Effector memory CD8-positive, alpha-beta T cell (primary cell): Measurements from ENCODE around the gene SLC30A1.

ENCODE experiments used
- ATAC-seq: fragments of 150-1000 bp; cut with Tn5 transposase; replicated peaks from 2 replicates; pipeline ENCODE4 v1.10.0; 2021; ENCODE audit warnings: mild to moderate bottlenecking, moderate library complexity
- DNase-seq, 3 experiments: peaks; one replicate each; pipeline ENCODE4 v3.0.0; 2021
- H3K27ac Mint-ChIP-seq, 2 donors: one replicate each; pipeline ENCODE4 v1.8.0; 2022; ENCODE audit warnings: mild to moderate bottlenecking in 2 of 2, mixed read lengths in 2 of 2, moderate library complexity in 2 of 2
- H3K27me3 Mint-ChIP-seq, 2 donors: one replicate each; pipeline ENCODE4 v1.8.0; 2022; ENCODE audit warnings: mixed read lengths in 2 of 2
- H3K36me3 Mint-ChIP-seq: one replicate; pipeline ENCODE4 v1.8.0; 2022; ENCODE audit warnings: mild to moderate bottlenecking, moderate library complexity, mixed read lengths; ENCODE audit not compliant: insufficient read depth
- H3K4me1 Mint-ChIP-seq, 2 donors: one replicate each; pipeline ENCODE4 v1.8.0; 2022; ENCODE audit warnings: low read depth in 2 of 2, mixed read lengths in 2 of 2
- H3K4me3 Mint-ChIP-seq, 2 donors: one replicate each; pipeline ENCODE4 v1.8.0; 2022; ENCODE audit warnings: mild to moderate bottlenecking in 2 of 2, mixed read lengths in 2 of 2, moderate library complexity in 2 of 2
- H3K9me3 Mint-ChIP-seq, 2 donors: one replicate each; pipeline ENCODE4 v1.8.0; 2022; ENCODE audit warnings: mixed read lengths in 2 of 2

Gene SLC30A1

DNA sequence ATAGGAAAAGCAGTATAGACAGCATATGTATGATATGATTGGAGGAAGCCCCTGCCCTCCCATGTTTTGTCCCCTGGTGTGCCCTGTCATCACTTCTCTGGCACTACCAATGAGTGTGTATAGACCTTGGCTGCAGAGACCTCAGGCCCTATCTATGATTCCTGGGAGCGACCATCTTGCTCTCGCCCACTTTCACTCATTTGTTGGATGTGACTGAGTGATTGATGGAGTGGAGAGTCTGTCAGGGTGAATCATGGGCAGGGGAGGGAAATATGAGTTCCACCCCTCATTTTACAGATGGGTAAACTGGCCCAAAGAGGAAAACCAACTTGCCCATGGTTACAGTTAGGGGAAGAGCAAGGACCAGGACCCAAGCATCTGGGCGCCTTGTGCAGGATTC is 14.9 kb downstream of the SLC30A1 start:
- Mint-ChIP-seq H3K27ac (no peak overlapping the region), H3K9me3 (no peaks in the 10 kb centered on the region), H3K4me3 (no peak overlapping the region), H3K36me3 (no peaks in the 10 kb centered on the region), H3K4me1 (no peaks in the 10 kb centered on the region), H3K27me3 (no peaks in the 10 kb centered on the region)
- no peak for ATAC-seq
- no peak for DNase-seq

DNA sequence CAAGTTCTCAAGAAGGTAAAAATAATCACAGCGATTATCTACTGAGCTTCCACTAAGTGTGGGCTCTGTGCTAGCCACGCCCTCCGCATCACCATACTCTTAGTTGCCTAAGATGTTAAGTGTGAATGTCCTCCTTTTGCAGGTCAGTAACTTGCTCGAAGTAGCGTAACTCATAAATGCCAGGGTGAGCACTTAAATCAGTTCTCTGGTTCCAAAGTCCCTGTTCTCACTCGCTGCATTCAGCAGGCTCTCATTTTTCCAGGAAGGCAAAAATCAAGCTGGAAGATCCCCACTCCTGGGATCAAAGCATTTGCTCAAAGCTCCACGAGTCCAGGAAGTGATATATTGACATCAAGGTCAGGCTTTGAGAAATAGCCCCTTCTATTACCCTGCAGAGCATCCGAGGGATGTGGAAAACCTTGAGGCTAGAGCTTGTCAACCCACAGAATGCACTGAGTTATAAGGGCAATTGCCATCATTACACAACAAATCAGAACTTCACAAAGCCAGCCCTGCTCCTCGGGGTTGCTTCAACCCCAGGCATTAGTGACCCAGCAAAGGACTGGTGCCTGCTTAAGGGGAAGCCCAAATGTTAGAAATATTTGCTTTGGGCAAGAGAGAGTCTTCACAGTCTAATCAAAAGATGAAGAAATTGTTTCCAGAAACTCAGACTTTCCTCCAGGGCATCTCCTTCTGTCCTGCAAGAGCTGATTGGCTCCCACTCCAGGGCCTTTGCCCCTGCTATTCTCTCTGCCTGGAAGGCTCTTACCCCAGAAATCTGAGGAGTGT is 19.5 kb downstream of the SLC30A1 start:
- no peaks in the 10 kb centered on the region for H3K9me3 Mint-ChIP-seq
- H3K27me3 Mint-ChIP-seq = peaks cover 7 to 10% of the 10 kb centered on the region in 2 donors
- H3K27ac Mint-ChIP-seq = peak overlapping the region in 1 of 2 donors; percentile 9
- H3K36me3 Mint-ChIP-seq = no peaks in the 10 kb centered on the region
- ATAC-seq (no peak), DNase-seq (no peak)
- H3K4me1 Mint-ChIP-seq = no peaks in the 10 kb centered on the region
- no peak overlapping the region for H3K4me3 Mint-ChIP-seq

DNA sequence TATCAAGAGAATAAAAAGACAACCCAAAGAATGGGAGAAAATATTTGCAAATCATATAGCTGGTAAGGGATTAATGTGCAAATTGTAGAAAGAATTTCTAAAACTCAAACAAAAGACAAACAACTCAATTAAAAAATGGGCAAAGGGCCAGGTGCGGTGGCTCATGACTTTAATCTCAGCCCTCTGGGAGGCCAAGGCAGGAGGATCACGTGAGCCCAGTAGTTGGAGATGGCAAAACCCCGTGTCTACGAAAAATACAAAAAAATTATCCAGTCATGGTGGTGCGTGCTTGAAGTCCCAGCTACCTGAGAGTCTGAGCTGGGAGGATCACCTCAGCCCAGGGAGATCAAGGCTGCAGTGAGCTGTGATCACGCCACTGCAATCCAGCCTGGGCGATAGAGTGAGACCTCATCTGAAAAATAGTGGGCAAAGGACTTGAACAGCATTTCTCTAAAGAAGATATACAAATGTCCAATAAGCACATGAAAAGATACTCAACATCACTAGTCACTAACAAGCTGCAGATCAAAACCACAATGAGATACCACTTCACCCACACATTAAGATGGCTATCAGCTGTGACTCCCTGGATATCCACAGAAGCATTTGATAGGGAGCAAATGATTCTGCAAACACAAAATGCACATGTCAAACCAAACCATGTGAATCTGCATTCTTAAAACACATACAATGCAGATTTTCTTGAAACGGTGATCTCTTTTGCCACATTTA is 20.9 kb downstream of the SLC30A1 start:
- Mint-ChIP-seq H3K27me3 (peaks cover 15 to 23% of the 10 kb centered on the region in 2 donors), H3K27ac (no peak overlapping the region), H3K4me3 (no peak overlapping the region), H3K36me3 (no peaks in the 10 kb centered on the region), H3K4me1 (no peaks in the 10 kb centered on the region), H3K9me3 (no peaks in the 10 kb centered on the region)
- DNase-seq (no peak), ATAC-seq (no peak)

DNA sequence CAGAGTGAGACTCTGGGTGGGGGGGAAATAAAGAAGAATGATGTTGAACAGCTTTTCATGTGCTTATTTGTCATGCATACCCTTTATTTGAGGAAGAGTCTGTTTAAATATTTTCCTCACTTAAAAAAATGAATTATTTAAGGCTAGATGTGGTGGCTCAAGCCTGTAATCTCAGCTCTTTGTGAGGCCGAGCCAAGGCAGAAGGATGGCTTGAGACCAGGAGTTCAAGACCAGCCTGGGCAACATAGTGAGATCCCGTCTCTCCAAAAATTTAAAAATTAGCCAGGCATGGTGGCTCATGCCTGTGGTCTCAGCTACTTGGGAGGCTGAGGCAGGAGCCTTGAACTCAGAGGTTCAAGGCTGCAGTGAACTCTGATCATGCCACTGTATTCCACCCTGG is 25.4 kb downstream of the SLC30A1 start:
- Mint-ChIP-seq H3K9me3 (no peaks in the 10 kb centered on the region), H3K4me3 (no peak overlapping the region), H3K36me3 (no peaks in the 10 kb centered on the region), H3K27ac (no peak overlapping the region), H3K27me3 (peaks cover 15 to 27% of the 10 kb centered on the region in 2 donors), H3K4me1 (no peaks in the 10 kb centered on the region)
- ATAC-seq (no peak), DNase-seq (no peak)

DNA sequence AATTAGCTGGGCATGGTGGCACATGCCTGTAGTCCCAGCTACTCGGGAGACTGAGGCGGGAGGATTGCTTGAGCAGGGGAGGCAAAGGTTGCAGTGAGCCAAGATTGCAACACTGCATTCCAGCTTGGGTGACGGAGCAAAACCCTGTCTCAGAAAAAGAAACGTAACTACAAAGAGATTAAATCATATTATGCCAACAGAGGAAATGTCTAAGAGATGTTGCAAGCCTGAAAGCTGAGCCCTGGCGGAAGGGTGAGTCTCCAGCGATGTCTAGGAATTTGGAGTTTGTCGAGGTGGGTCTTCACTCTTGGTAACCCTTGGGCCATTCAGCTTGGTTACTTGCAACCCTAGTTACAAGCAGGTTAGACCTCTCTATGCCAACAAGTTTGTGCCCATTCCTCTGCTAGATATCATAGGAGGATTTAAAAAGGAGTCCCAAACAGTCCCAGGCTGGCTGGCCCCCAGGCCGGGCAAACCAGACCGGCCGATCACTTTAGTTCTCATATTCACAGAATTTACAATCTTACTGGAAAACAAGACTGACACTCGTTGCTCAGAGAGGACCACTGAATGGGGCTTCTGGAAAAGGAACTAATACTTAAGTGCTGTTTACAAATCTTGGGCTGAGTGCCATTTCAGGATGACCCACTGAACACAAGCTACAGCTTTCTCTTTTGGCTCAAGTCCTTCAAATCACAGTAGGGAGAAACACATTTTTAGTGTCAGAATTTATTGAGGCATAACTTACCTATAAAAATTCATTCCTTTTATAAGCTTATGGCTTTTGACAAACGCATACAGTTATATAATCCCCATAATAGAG is 27.1 kb downstream of the SLC30A1 start:
- Mint-ChIP-seq H3K9me3 (no peaks in the 10 kb centered on the region), H3K27ac (no peak overlapping the region), H3K4me3 (no peak overlapping the region), H3K4me1 (no peaks in the 10 kb centered on the region), H3K27me3 (peaks cover 15 to 27% of the 10 kb centered on the region in 2 donors), H3K36me3 (no peaks in the 10 kb centered on the region)
- DNase-seq = no peak
- ATAC-seq = no peak

DNA sequence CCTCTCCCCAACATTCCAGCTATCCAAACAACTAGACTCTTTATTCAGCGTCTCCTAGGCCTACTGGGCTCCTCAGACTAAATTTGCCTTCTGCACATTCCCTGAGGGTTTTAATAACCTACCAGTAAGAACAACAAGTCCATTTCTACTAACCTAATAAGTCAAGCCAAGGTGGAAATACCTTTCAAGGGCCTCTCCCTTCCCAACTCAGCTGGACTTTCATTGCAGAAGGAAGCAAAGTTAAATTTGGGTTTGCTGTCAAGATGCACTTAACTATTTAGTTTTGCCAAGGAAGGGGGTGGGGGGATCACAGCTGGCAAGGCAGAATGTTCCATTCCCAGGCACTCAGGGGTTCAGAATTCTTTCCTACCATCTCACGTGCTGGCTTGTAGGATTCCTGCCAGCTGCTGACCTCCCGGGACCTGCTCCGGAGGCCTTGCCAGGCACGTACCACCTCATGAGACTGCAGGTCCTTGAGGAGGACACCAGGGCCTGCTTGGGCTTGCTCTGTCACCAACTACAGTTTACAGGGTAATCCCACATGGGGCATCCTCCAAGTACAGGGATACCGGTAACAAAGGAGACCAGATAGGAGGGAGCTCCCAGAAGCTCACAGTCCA is 29.8 kb downstream of the SLC30A1 start:
- no peaks in the 10 kb centered on the region for H3K36me3 Mint-ChIP-seq
- no peaks in the 10 kb centered on the region for H3K9me3 Mint-ChIP-seq
- DNase-seq = no peak

DNA sequence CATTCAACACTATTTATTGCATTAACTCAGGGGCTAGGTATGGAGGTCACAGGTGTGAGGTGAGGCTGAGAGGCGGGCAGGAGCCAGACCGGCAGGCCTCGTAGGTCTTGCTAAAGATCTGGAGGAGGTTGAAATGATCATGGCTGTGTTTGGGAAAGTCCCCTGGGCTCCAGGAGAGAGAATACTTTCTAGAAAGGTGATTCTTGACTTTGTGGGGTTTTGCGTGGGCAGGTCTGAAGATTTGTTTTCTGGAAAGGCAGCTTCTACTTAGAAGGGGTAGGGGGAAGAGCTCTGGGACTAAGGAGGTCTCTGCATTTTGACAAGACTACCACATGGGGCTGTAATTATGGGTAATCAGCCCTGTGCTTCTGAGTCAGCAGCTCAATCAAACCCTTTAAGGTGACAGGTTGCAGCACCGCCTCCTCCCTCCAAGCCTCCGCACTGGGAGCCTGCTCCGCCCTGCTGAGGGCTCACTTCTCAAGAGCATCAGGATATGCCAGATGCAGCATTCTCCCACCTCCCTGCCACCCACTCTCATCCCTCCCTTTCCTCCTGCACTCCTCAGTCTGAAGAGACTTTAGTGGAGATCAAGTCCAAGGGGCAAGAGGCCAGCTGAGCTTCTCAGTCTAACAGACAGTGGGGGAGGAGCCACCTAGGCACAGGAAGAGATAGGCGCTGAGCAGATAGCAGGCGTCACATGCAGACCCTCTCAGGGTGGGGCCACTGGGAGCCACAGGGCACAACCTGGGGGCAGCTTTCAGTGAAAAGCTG is 30.5 kb downstream of the SLC30A1 start:
- H3K27ac Mint-ChIP-seq = no peak overlapping the region
- no peaks in the 10 kb centered on the region for H3K36me3 Mint-ChIP-seq
- H3K4me1 Mint-ChIP-seq = no peaks in the 10 kb centered on the region
- no peaks in the 10 kb centered on the region for H3K9me3 Mint-ChIP-seq
- peaks cover 7 to 19% of the 10 kb centered on the region in 2 donors for H3K27me3 Mint-ChIP-seq
- ATAC-seq (no peak), DNase-seq (no peak)
- H3K4me3 Mint-ChIP-seq = no peak overlapping the region

More for the DNA sequence above, 29.8 kb downstream of the SLC30A1 start:
- no peak overlapping the region for H3K27ac Mint-ChIP-seq
- ATAC-seq = no peak
- peaks cover 13 to 26% of the 10 kb centered on the region in 2 donors for H3K27me3 Mint-ChIP-seq
- no peaks in the 10 kb centered on the region for H3K4me1 Mint-ChIP-seq
- no peak overlapping the region for H3K4me3 Mint-ChIP-seq

DNA sequence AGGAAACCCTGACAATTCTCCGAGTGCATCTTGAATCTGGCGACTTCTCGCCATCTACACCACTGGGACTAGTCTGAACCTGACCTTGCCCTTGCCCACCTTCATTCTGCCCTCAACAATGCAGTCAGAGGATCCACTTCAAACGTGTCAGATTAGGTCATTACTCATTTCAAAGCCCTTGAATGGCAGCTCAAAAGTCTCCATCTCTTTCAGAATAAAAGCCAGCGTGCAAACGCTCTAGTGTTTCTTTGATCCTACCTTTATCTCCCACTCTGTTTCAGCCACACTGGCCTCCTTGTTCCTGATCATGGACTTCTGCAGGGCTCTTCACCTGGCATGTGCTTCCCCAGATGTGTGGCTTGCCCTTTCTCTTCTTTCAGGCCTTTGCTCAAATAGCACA is 31.3 kb downstream of the SLC30A1 start:
- Mint-ChIP-seq H3K4me1 (no peaks in the 10 kb centered on the region), H3K4me3 (no peak overlapping the region), H3K36me3 (no peaks in the 10 kb centered on the region), H3K9me3 (no peaks in the 10 kb centered on the region), H3K27ac (no peak overlapping the region), H3K27me3 (peaks cover 7 to 11% of the 10 kb centered on the region in 2 donors)
- no peak for DNase-seq
- ATAC-seq = no peak

DNA sequence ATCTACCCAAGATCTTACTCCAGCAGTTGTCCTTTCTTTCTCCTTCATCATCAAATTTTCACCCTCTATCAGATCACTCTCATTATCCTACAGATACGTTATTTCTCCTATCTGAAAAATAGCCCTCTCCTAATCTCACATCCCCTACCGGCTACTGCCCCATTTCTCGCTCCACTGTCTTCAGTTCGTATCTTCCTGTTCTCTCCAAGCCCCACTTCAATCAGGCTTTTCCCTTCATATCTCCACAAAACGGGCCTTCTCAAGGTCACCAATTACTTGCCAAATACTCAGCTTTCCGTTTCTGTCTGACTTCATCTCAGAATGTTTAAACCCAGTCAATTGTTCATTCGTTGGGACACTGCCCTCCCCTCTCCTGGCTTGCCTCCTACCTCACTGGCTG is 32.4 kb downstream of the SLC30A1 start:
- H3K36me3 Mint-ChIP-seq = no peaks in the 10 kb centered on the region
- no peak overlapping the region for H3K4me3 Mint-ChIP-seq
- peaks cover 13 to 19% of the 10 kb centered on the region in 2 donors for H3K27me3 Mint-ChIP-seq
- no peak for ATAC-seq
- H3K27ac Mint-ChIP-seq = no peak overlapping the region
- H3K4me1 Mint-ChIP-seq = peaks cover 3 to 4% of the 10 kb centered on the region in 2 donors
- no peaks in the 10 kb centered on the region for H3K9me3 Mint-ChIP-seq
- DNase-seq = no peak

DNA sequence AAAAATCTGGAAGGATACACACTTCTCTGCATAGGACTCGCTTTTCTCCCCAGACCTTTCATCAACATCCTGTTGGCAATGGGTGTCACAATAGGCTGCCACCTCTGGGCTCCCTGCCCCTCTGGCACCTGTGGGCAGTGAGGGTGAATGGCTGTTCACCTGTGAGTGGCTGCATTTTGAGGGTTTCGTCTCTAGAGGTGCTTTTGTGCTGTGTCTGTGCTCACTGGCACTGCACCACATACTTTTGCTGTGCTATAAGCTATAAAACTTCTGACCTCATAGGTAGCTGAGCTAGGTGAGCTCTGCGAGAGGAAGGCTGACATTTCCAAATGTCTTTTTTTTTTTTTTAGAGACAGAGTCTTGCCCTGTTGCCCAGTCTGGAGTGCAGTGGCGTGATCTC is 35.9 kb downstream of the SLC30A1 start:
- ATAC-seq = peak; percentile 22
- Mint-ChIP-seq H3K4me3 (no peak overlapping the region), H3K36me3 (no peaks in the 10 kb centered on the region), H3K27ac (no peak overlapping the region), H3K4me1 (peaks cover 3 to 4% of the 10 kb centered on the region in 2 donors), H3K27me3 (peaks cover 29 to 43% of the 10 kb centered on the region in 2 donors), H3K9me3 (no peaks in the 10 kb centered on the region)
- no peak for DNase-seq

DNA sequence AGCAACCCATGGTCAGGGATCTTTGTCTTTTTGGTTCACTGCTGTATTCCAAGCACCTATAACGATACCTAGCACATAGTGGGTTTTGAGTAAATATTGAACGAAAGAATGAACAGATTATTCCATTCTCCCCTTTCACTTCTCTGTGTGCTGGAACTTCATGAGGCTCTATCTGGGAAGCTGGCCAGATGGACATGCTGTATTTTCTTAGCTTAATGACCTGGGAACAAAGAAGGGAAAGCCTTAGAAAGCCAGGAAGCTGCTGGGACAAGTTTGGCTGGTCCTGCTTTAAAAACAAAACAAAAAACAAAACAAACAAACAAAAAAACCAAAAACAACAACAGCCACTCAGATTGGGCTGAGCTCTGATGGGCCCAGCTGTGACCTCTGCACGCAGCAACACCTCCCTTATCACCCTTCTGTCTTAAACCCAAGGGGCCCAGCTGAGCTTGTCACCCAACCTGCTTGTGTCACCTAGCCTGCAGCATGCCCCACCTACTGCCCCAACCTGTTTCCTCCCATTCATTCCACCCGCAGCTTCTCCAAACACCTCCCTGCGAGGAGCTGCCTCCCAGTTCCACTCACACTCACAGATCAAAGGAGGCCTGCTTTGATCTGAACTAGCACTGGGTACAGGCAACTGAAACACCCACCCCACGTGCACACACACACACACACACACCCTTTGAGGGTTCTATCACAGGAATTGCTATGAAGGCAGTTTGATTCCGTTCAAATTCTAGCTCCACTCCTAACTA is 37.1 kb downstream of the SLC30A1 start:
- H3K27ac Mint-ChIP-seq = no peak overlapping the region
- peaks cover 3 to 4% of the 10 kb centered on the region in 2 donors for H3K4me1 Mint-ChIP-seq
- H3K4me3 Mint-ChIP-seq = no peak overlapping the region
- DNase-seq (no peak), ATAC-seq (no peak)
- H3K27me3 Mint-ChIP-seq = peaks cover 29 to 43% of the 10 kb centered on the region in 2 donors
- no peaks in the 10 kb centered on the region for H3K9me3 Mint-ChIP-seq
- H3K36me3 Mint-ChIP-seq = no peaks in the 10 kb centered on the region

DNA sequence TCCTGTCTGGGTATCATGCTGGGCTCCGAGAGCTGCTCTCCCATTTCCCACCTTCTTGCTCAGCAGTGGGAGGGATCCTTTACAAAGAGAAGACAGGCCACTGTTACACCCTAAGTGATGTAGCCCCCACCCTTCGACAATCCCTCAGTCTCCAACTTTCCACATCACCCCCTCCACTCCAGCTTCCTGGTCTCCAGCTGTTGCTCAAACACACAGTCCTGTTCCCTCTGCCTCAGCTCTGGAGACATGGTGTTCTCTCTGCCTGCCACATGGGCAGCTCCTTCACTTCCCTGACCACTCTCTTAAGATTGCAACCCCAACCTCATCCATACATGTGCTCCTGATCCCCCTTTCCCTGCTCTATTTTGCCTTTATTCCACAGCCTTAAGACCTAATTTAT is 37.7 kb downstream of the SLC30A1 start:
- Mint-ChIP-seq H3K27ac (no peak overlapping the region), H3K4me3 (no peak overlapping the region), H3K36me3 (no peaks in the 10 kb centered on the region), H3K4me1 (peaks cover 3 to 4% of the 10 kb centered on the region in 2 donors), H3K9me3 (no peaks in the 10 kb centered on the region), H3K27me3 (peaks cover 29 to 43% of the 10 kb centered on the region in 2 donors)
- DNase-seq = no peak
- no peak for ATAC-seq
